Skeletal muscle tissue (tissue), 4 donors: ENCODE data around the gene SOCS6. TPM values are rescaled to one million over a fixed set of nuclear protein-coding genes. Genes with fewer than 3 reads are reported as not detected.

Experiments
- H3K27ac ChIP-seq: one replicate; pipeline ENCODE4 v1.7.0; 2013; ENCODE audit warnings: mild to moderate bottlenecking, low read depth, low read length, inconsistent platforms
- H3K27me3 ChIP-seq, 3 donors: one replicate each; pipeline ENCODE4 v1.7.0; 2013; ENCODE audit warnings: low read length in 3 of 3; ENCODE audit not compliant: control insufficient read depth in 3 of 3, insufficient read depth in 3 of 3
- H3K36me3 ChIP-seq, 3 donors: one replicate each; pipeline ENCODE4 v1.7.0; 2013; ENCODE audit warnings: low read length in 3 of 3; ENCODE audit not compliant: control insufficient read depth in 3 of 3, insufficient read depth in 3 of 3
- H3K4me1 ChIP-seq, 3 donors: one replicate each; pipeline ENCODE4 v1.7.0; 2013; ENCODE audit warnings: low read length in 3 of 3, mild to moderate bottlenecking in 3 of 3; ENCODE audit not compliant: control insufficient read depth in 3 of 3, insufficient read depth in 3 of 3
- H3K4me3 ChIP-seq, 3 donors: one replicate each; pipeline ENCODE4 v1.7.0; 2013; ENCODE audit warnings: low read length in 3 of 3
- H3K9ac ChIP-seq, 3 donors: one replicate each; pipeline ENCODE4 v1.7.0; 2013; ENCODE audit warnings: low read length in 3 of 3, mild to moderate bottlenecking in 3 of 3, moderate library complexity in 2 of 3, low read depth in 1 of 3
- H3K9me3 ChIP-seq, 3 donors: one replicate each; pipeline ENCODE4 v1.7.0; 2013; ENCODE audit warnings: low read length in 3 of 3; ENCODE audit not compliant: control insufficient read depth in 3 of 3
- total RNA-seq: library from RNA; depleted of rRNA; stranded (reverse); fragments of >200 nt; gene quantifications from one replicate; pipeline ENCODE4 v1.2.3, GENCODE V29; 2014
- donor health status: Osteomylitis.

Gene SOCS6
- total RNA-seq, 1 donor from 2014 or later = 17.7 TPM

- Histone ChIP-seq H3K4me1 (peaks cover 27 to 32% (median 29%) of the 10 kb centered on the region in 3 donors), H3K4me3 (peak overlapping the region; percentile 61 to 70 (median 63)), H3K36me3 (no peaks in the 10 kb centered on the region), H3K9me3 (no peaks in the 10 kb centered on the region), H3K27ac (peak overlapping the region; percentile 77), H3K9ac (peak overlapping the region; percentile 40 to 87 (median 81)), H3K27me3 (no peaks in the 10 kb centered on the region)
Observed at GRCh38 chr18:70288171-70288850, 534 bp upstream of the SOCS6 start.

GRCh38 chr18:70289351-70290312, 787 bp downstream of the SOCS6 start:
- peaks cover 31 to 37% (median 31%) of the 10 kb centered on the region in 3 donors for H3K4me1 ChIP-seq

GRCh38 chr18:70290482-70291294, 1.8 kb downstream of the SOCS6 start:
- Histone ChIP-seq H3K9ac (peak overlapping the region; percentile 88 to 98 (median 94)), H3K4me1 (peaks cover 34 to 45% (median 35%) of the 10 kb centered on the region in 3 donors), H3K27ac (peak overlapping the region; percentile 72), H3K9me3 (no peaks in the 10 kb centered on the region), H3K27me3 (no peaks in the 10 kb centered on the region), H3K36me3 (no peaks in the 10 kb centered on the region), H3K4me3 (peak overlapping the region; percentile 85 to 95 (median 89))

More at GRCh38 chr18:70289351-70290312, 787 bp downstream of the SOCS6 start:
- H3K27me3 ChIP-seq = no peaks in the 10 kb centered on the region
- H3K9me3 ChIP-seq = no peaks in the 10 kb centered on the region
- no peaks in the 10 kb centered on the region for H3K36me3 ChIP-seq
- peak overlapping the region; percentile 72 for H3K27ac ChIP-seq
- H3K9ac ChIP-seq = peak overlapping the region; percentile 88 to 98 (median 94)
- H3K4me3 ChIP-seq = peak overlapping the region; percentile 85 to 95 (median 89)

GRCh38 chr18:70291295-70291574, 2.4 kb downstream of the SOCS6 start:
- Histone ChIP-seq H3K36me3 (no peaks in the 10 kb centered on the region), H3K27ac (no peak overlapping the region), H3K4me1 (peaks cover 35 to 51% (median 39%) of the 10 kb centered on the region in 3 donors), H3K9me3 (no peaks in the 10 kb centered on the region), H3K4me3 (no peak overlapping the region), H3K27me3 (no peaks in the 10 kb centered on the region), H3K9ac (peak overlapping the region in 1 of 3 donors; percentile 33)

- H3K4me3 ChIP-seq = no peak overlapping the region
- H3K4me1 ChIP-seq = peaks cover 35 to 54% (median 41%) of the 10 kb centered on the region in 3 donors
- no peaks in the 10 kb centered on the region for H3K36me3 ChIP-seq
- H3K9ac ChIP-seq = peak overlapping the region in 1 of 3 donors; percentile 38
- no peak overlapping the region for H3K27ac ChIP-seq
- H3K9me3 ChIP-seq = no peaks in the 10 kb centered on the region
- H3K27me3 ChIP-seq = no peaks in the 10 kb centered on the region
Observed at GRCh38 chr18:70292628-70293027, 3.8 kb downstream of the SOCS6 start.

GRCh38 chr18:70293166-70293565, 4.3 kb downstream of the SOCS6 start:
- no peak overlapping the region for H3K27ac ChIP-seq
- peak overlapping the region in 2 of 3 donors; percentile 0 to 38 for H3K9ac ChIP-seq
- no peaks in the 10 kb centered on the region for H3K36me3 ChIP-seq
- no peak overlapping the region for H3K4me3 ChIP-seq
- H3K4me1 ChIP-seq = peaks cover 35 to 54% (median 41%) of the 10 kb centered on the region in 3 donors
- H3K9me3 ChIP-seq = no peaks in the 10 kb centered on the region
- H3K27me3 ChIP-seq = no peaks in the 10 kb centered on the region

- no peak overlapping the region for H3K9ac ChIP-seq
Observed at GRCh38 chr18:70294471-70295191, 5.8 kb downstream of the SOCS6 start.

GRCh38 chr18:70295192-70296188, 6.6 kb downstream of the SOCS6 start:
- Histone ChIP-seq H3K4me3 (no peak overlapping the region), H3K4me1 (peaks cover 28 to 45% (median 35%) of the 10 kb centered on the region in 3 donors), H3K36me3 (no peaks in the 10 kb centered on the region), H3K27me3 (no peaks in the 10 kb centered on the region), H3K9me3 (no peaks in the 10 kb centered on the region), H3K27ac (no peak overlapping the region), H3K9ac (no peak overlapping the region)

More at GRCh38 chr18:70294471-70295191, 5.8 kb downstream of the SOCS6 start:
- Histone ChIP-seq H3K36me3 (no peaks in the 10 kb centered on the region), H3K27ac (no peak overlapping the region), H3K27me3 (no peaks in the 10 kb centered on the region), H3K4me3 (no peak overlapping the region), H3K4me1 (peaks cover 35 to 54% (median 41%) of the 10 kb centered on the region in 3 donors), H3K9me3 (no peaks in the 10 kb centered on the region)
